ENCODE data around the gene KLF4.
"Not testable (repeated sequence)": the region's sequence is repeated elsewhere in the genome, so short reads cannot be mapped to it uniquely, and the experiment has no call there.

KLF4 gene

GRCh38 chr9:107489687-107490605 is at the start of gene KLF4:
Gene KLF4 (minus strand): TSS chr9:107489769. CDS start chr9:107489172, 597 bp downstream.
- Histone ChIP-seq H3K4me1 (ENCODE audit: insufficient read depth, low read length) (0 out of 2 replicates have a peak, but pooled peaks cover 3% of the 10 kb centered on the region), H3K36me3 (ENCODE audit: insufficient read depth, low read length) (no peaks in the 10 kb centered on the region)

GRCh38 chr9:107536462-107536861 is 46.9 kb upstream of the KLF4 start:
- Histone ChIP-seq H3K9me3 (ENCODE audit: control insufficient read depth, insufficient read depth, low read length) (no peaks in the 10 kb centered on the region), H3K4me1 (ENCODE audit: insufficient read depth, low read length) (peaks cover 14% of the 10 kb centered on the region), H3K36me3 (ENCODE audit: insufficient read depth, low read length) (no peaks in the 10 kb centered on the region), H3K9ac (ENCODE audit: low read depth, low read length) (no peak overlapping the region)

More at GRCh38 chr9:107489687-107490605, at the start of gene KLF4:
- H3K9me3 ChIP-seq (ENCODE audit: control insufficient read depth, insufficient read depth, low read length): no peaks in the 10 kb centered on the region
- peak within 1 kb of the TSS; percentile 62 for H3K9ac ChIP-seq (ENCODE audit: low read depth, low read length)

- H3K4me1 ChIP-seq (ENCODE audit: insufficient read depth, low read length): peaks cover 6% of the 10 kb centered on the region; the same call in 1 of the 2 replicates
- no peaks in the 10 kb centered on the region for H3K9me3 ChIP-seq (ENCODE audit: control insufficient read depth, insufficient read depth, low read length)
- H3K9ac ChIP-seq (ENCODE audit: low read depth, low read length): no peak overlapping the region
- H3K36me3 ChIP-seq (ENCODE audit: insufficient read depth, low read length): no peaks in the 10 kb centered on the region
Measured at GRCh38 chr9:107534510-107535078, 45.0 kb upstream of the KLF4 start.

GRCh38 chr9:107530679-107531078 is 41.1 kb upstream of the KLF4 start:
- Histone ChIP-seq H3K9me3 (ENCODE audit: control insufficient read depth, insufficient read depth, low read length) (no peaks in the 10 kb centered on the region), H3K36me3 (ENCODE audit: insufficient read depth, low read length) (no peaks in the 10 kb centered on the region), H3K4me1 (ENCODE audit: insufficient read depth, low read length) (no peaks in the 10 kb centered on the region)

GRCh38 chr9:107528686-107529085 is 39.1 kb upstream of the KLF4 start:
- Histone ChIP-seq H3K36me3 (ENCODE audit: insufficient read depth, low read length) (no peaks in the 10 kb centered on the region), H3K4me1 (ENCODE audit: insufficient read depth, low read length) (no peaks in the 10 kb centered on the region), H3K9me3 (ENCODE audit: control insufficient read depth, insufficient read depth, low read length) (no peaks in the 10 kb centered on the region), H3K9ac (ENCODE audit: low read depth, low read length) (no peak overlapping the region)

More at GRCh38 chr9:107530679-107531078, 41.1 kb upstream of the KLF4 start:
- no peak overlapping the region for H3K9ac ChIP-seq (ENCODE audit: low read depth, low read length)

- H3K9ac ChIP-seq (ENCODE audit: low read depth, low read length): no peak overlapping the region
- H3K9me3 ChIP-seq (ENCODE audit: control insufficient read depth, insufficient read depth, low read length): no peaks in the 10 kb centered on the region
- no peaks in the 10 kb centered on the region for H3K36me3 ChIP-seq (ENCODE audit: insufficient read depth, low read length)
- H3K4me1 ChIP-seq (ENCODE audit: insufficient read depth, low read length): no peaks in the 10 kb centered on the region
Measured at GRCh38 chr9:107523539-107523938, 34.0 kb upstream of the KLF4 start.

- H3K36me3 ChIP-seq (ENCODE audit: insufficient read depth, low read length): no peaks in the 10 kb centered on the region
- no peaks in the 10 kb centered on the region for H3K9me3 ChIP-seq (ENCODE audit: control insufficient read depth, insufficient read depth, low read length)
- no peak overlapping the region for H3K9ac ChIP-seq (ENCODE audit: low read depth, low read length)
- H3K4me1 ChIP-seq (ENCODE audit: insufficient read depth, low read length): no peaks in the 10 kb centered on the region
Measured at GRCh38 chr9:107520186-107520585, 30.6 kb upstream of the KLF4 start.

GRCh38 chr9:107518037-107518807 is 28.7 kb upstream of the KLF4 start:
- no peaks in the 10 kb centered on the region for H3K9me3 ChIP-seq (ENCODE audit: control insufficient read depth, insufficient read depth, low read length)
- H3K36me3 ChIP-seq (ENCODE audit: insufficient read depth, low read length): no peaks in the 10 kb centered on the region
- no peaks in the 10 kb centered on the region for H3K4me1 ChIP-seq (ENCODE audit: insufficient read depth, low read length)
- no peak overlapping the region for H3K9ac ChIP-seq (ENCODE audit: low read depth, low read length)

- Histone ChIP-seq H3K9me3 (ENCODE audit: control insufficient read depth, insufficient read depth, low read length) (no peaks in the 10 kb centered on the region), H3K9ac (ENCODE audit: low read depth, low read length) (no peak overlapping the region), H3K4me1 (ENCODE audit: insufficient read depth, low read length) (no peaks in the 10 kb centered on the region), H3K36me3 (ENCODE audit: insufficient read depth, low read length) (no peaks in the 10 kb centered on the region)
Measured at GRCh38 chr9:107513464-107514100, 24.0 kb upstream of the KLF4 start.

- H3K9me3 ChIP-seq (ENCODE audit: control insufficient read depth, insufficient read depth, low read length): no peaks in the 10 kb centered on the region
- H3K9ac ChIP-seq (ENCODE audit: low read depth, low read length): no peak overlapping the region
- no peaks in the 10 kb centered on the region for H3K36me3 ChIP-seq (ENCODE audit: insufficient read depth, low read length)
- no peaks in the 10 kb centered on the region for H3K4me1 ChIP-seq (ENCODE audit: insufficient read depth, low read length)
Measured at GRCh38 chr9:107504585-107505455, 15.3 kb upstream of the KLF4 start.

- H3K36me3 ChIP-seq (ENCODE audit: insufficient read depth, low read length): no peaks in the 10 kb centered on the region
- no peak overlapping the region for H3K9ac ChIP-seq (ENCODE audit: low read depth, low read length)
- H3K9me3 ChIP-seq (ENCODE audit: control insufficient read depth, insufficient read depth, low read length): no peaks in the 10 kb centered on the region
- peaks cover 12% of the 10 kb centered on the region for H3K4me1 ChIP-seq (ENCODE audit: insufficient read depth, low read length)
Measured at GRCh38 chr9:107502464-107502863, 12.9 kb upstream of the KLF4 start.

GRCh38 chr9:107500421-107501200 is 11.0 kb upstream of the KLF4 start:
- H3K36me3 ChIP-seq (ENCODE audit: insufficient read depth, low read length); H3K9me3 ChIP-seq (ENCODE audit: control insufficient read depth, insufficient read depth, low read length); H3K9ac ChIP-seq (ENCODE audit: low read depth, low read length): not testable (repeated sequence)
- peaks cover 19% of the 10 kb centered on the region for H3K4me1 ChIP-seq (ENCODE audit: insufficient read depth, low read length)

- Histone ChIP-seq H3K36me3 (ENCODE audit: insufficient read depth, low read length) (no peaks in the 10 kb centered on the region), H3K4me1 (ENCODE audit: insufficient read depth, low read length) (peaks cover 19% of the 10 kb centered on the region), H3K9me3 (ENCODE audit: control insufficient read depth, insufficient read depth, low read length) (no peaks in the 10 kb centered on the region), H3K9ac (ENCODE audit: low read depth, low read length) (no peak overlapping the region)
Measured at GRCh38 chr9:107496976-107497375, 7.4 kb upstream of the KLF4 start.
